H1 (cell line): ENCODE results near the gene CD300LG. TPM values are rescaled to one million over a fixed set of nuclear protein-coding genes. Genes with fewer than 3 reads are reported as not detected.

Experiments used
- ATF3 ChIP-seq: IDR thresholded peaks from 2 replicates; pipeline ENCODE4 v1.6.1; 2011; ENCODE audit warnings: low read depth, mild to moderate bottlenecking, low read length; ENCODE audit not compliant: insufficient read depth
- BCL11A ChIP-seq, 2 experiments: IDR thresholded peaks; one replicate each; pipeline ENCODE4 v1.6.1; 2011; ENCODE audit warnings: low read depth in 2 of 2, low read length in 2 of 2, mild to moderate bottlenecking in 2 of 2
- FOSL1 ChIP-seq: IDR thresholded peaks from 2 replicates; pipeline ENCODE4 v1.6.1; 2011; ENCODE audit warnings: mild to moderate bottlenecking, low read depth, low read length, moderate library complexity; ENCODE audit not compliant: insufficient read depth
- JUN ChIP-seq: IDR thresholded peaks from 2 replicates; pipeline ENCODE4 v1.6.1; 2011; ENCODE audit warnings: low read depth, mild to moderate bottlenecking, improper control_type of control experiment, low read length
- RNF2 ChIP-seq: fragments of 200-900, 300-1000 bp; sonication (generic); IDR thresholded peaks from 2 replicates; pipeline ENCODE4 v1.7.1; 2016; ENCODE audit warnings: borderline replicate concordance, low read depth, mild to moderate bottlenecking, antibody characterized with exemption, low read length; ENCODE audit not compliant: poor library complexity, severe bottlenecking; ENCODE audit errors: missing control alignments
- SP2 ChIP-seq: IDR thresholded peaks from 2 replicates; pipeline ENCODE4 v1.6.1; 2012; ENCODE audit warnings: mild to moderate bottlenecking, low read length, inconsistent platforms
- USF2 ChIP-seq: IDR thresholded peaks from 2 replicates; pipeline ENCODE4 v1.6.1; 2011; ENCODE audit warnings: low read length, improper control_type of control experiment
- polyA plus RNA-seq, 7 experiments: library from polyadenylated mRNA; depleted of rRNA in 3 of 7; stranded (reverse) in 5 of 7; unstranded in 2 of 7; fragments of >200 nt in 5 of 7; fragments of 200-250 nt in 2 of 7; gene quantifications; 1 replicate in 5 of 7; 2 replicates in 1 of 7; 4 replicates in 1 of 7; pipeline versions ENCODE4 v1.2.1 to v1.2.3, GENCODE V29; 2011 to 2013; ENCODE audit warnings: missing spikeins in 2 of 7, mixed read lengths in 2 of 7
- total RNA-seq: library from RNA; stranded (reverse); fragmentation: NEBNext Ultra II Directional; extraction: Animal tissue kit (Norgen Biotek cat#: 25700); gene quantifications from 2 replicates; pipeline ENCODE4 v1.2.1, GENCODE V29; 2021

Gene CD300LG
- total and polyA plus RNA-seq, 2 of the 8 experiments (the other 6 are each of a cell fraction or from before 2014, with no cell fraction given), result 0.06 TPM; not detected in 1

- no peak for TF ChIP-seq RNF2
- no peak for TF ChIP-seq BCL11A (IDR thresholded peaks at IDR 0.05; ENCODE audit: low read depth in 2 of 2, low read length in 2 of 2)
- TF ChIP-seq JUN, result no peak
- TF ChIP-seq SP2, result no peak
- no peak for TF ChIP-seq USF2
- TF ChIP-seq ATF3, result no peak
- TF ChIP-seq FOSL1, result no peak
Measured at GRCh38 chr17:43834106-43834505, 12.9 kb upstream of the CD300LG start (continued).
